Upper lobe of left lung (tissue), 6 donors: ENCODE data around the gene OPCML. TPM values are rescaled to one million over a fixed set of nuclear protein-coding genes. Genes with fewer than 3 reads are reported as not detected.

Source experiments
- ATAC-seq, 2 donors: fragments of 200-7000 bp; cut with Tn5 transposase; one replicate each; pipeline ENCODE4 v1.9.1; 2022; ENCODE audit warnings: mild to moderate bottlenecking in 2 of 2, moderate library complexity in 2 of 2; ENCODE audit not compliant: low FRiP score in 2 of 2
- DNase-seq, 2 donors: peaks; one replicate each; pipeline ENCODE4 v3.0.0-alpha.2; 2019 to 2020
- H3K27ac ChIP-seq, 4 donors: fragments of 200-600 bp; sonication (generic); one replicate each; pipeline ENCODE4 v1.5.1; 2016 to 2019
- H3K27me3 ChIP-seq, 4 donors: fragments of 200-600 bp; sonication (generic); one replicate each; pipeline ENCODE4 v1.5.1; 2017 to 2019
- H3K36me3 ChIP-seq, 4 donors: fragments of 200-600 bp; sonication (generic); one replicate each; pipeline ENCODE4 v1.5.1; 2016 to 2019
- H3K4me1 ChIP-seq, 4 donors: fragments of 200-600 bp; sonication (generic); one replicate each; pipeline ENCODE4 v1.5.1; 2018 to 2019
- H3K4me3 ChIP-seq, 4 donors: fragments of 200-600 bp; sonication (generic); one replicate each; pipeline ENCODE4 v1.5.1; 2017 to 2019; ENCODE audit warnings: mild to moderate bottlenecking in 2 of 4, moderate library complexity in 1 of 4
- H3K9me3 ChIP-seq, 4 donors: fragments of 200-600 bp; sonication (generic); one replicate each; pipeline ENCODE4 v1.5.1; 2018 to 2019
- CTCF ChIP-seq, 6 experiments: fragments of 450-650 bp in 4 of 6; fragments of 200-600 bp in 2 of 6; sonication (generic) in 2 of 6; IDR thresholded peaks; one replicate each; pipeline ENCODE4 v1.5.1; 2016 to 2019; ENCODE audit warnings: antibody characterized with exemption in 6 of 6
- EP300 ChIP-seq, 4 donors: sonication (generic); formaldehyde crosslinking; IDR thresholded peaks; one replicate each; pipeline ENCODE4 v1.5.1; 2017; ENCODE audit warnings: antibody characterized with exemption in 4 of 4, control low read depth in 2 of 4
- POLR2A ChIP-seq, 4 donors: fragments of 450-650 bp; IDR thresholded peaks; one replicate each; pipeline ENCODE4 v1.5.1; 2016 to 2017; ENCODE audit warnings: antibody characterized with exemption in 4 of 4, mild to moderate bottlenecking in 2 of 4
- POLR2AphosphoS5 ChIP-seq, 2 donors: sonication (generic); formaldehyde crosslinking; IDR thresholded peaks; one replicate each; pipeline ENCODE4 v1.5.1; 2017; ENCODE audit warnings: antibody characterized with exemption in 2 of 2
- WGBS, 2 donors: methylation state at CpG; one replicate each; pipeline ENCODE4 v1.1.5; 2017 to 2018; 5-methylcytosine and 5-hydroxymethylcytosine counted together
- total RNA-seq, 6 donors: library from RNA; depleted of rRNA in 4 of 6; stranded (reverse); fragments of >200 nt in 4 of 6; gene quantifications; one replicate each; pipeline versions ENCODE4 v1.1.0 to v1.2.1, GENCODE V29; 2016 to 2021
- donor health status: DM: no; HTN: no; CAD: no; lungs with moderate emphysema.
- donor health status: DM: no; HTN: yes; CAD: no; lungs with severe emphysema.

The OPCML gene
- total RNA-seq, 6 donors from 2014 or later = 0.10 TPM; not detected in 5

GRCh38 chr11:132779497-132779896, 752.8 kb downstream of the OPCML start:
- ATAC-seq (no peak), DNase-seq (no peak)
- Histone ChIP-seq H3K4me1 (no peaks in the 10 kb centered on the region), H3K27ac (no peak overlapping the region), H3K27me3 (no peaks in the 10 kb centered on the region), H3K4me3 (no peak overlapping the region), H3K36me3 (no peaks in the 10 kb centered on the region), H3K9me3 (no peaks in the 10 kb centered on the region)
- 46 to 53% methylated on average over 3 of the region's 3 CpGs for WGBS, 2 donors
- no peak for TF ChIP-seq CTCF (IDR thresholded peaks at IDR 0.05)
- TF ChIP-seq POLR2AphosphoS5 (IDR thresholded peaks at IDR 0.05) = no peak

DNA sequence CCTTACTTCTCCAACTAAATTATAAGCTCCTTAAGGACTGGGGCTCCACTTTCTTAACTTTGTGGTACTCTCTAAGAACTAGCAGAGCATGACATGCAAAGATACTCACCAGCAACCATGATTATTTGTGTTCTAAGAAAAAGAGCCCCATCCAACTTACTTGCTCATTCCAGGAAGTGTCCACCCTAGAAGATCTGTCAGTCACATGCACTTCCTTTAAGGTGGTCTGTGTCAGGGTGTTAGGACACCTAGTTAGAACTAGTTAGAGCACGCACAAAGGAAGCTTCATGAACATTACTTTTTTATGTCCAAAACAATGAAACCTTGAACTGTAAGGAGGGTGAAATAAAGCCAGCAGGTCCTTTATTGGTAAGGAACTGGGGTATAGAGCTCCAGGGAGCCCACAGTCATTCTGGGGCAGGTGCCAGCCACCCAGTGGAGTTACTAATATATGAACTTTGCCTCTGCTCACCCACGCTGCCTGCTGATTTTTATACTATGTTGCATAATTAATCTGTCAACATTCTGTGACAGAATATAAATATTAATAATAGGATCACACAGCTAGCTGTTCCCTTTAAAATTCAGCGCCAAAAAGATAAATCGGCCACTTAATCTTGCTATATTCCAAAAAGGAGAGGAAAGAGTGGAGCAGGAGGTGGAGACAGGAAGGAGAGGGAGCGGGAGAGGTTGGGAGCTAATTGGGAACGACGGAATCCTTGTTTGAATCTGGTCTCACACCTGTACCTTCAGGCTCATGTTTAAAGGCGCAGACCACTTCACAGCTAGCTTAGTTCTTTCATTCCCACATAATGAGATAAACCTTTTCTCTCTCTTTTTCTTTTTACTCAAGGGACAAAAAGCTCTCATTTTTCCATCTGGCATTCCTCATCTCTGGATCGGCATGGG, 755.0 kb downstream of the OPCML start:
- no peak for ATAC-seq

GRCh38 chr11:132773751-132774150, 758.5 kb downstream of the OPCML start:
- H3K27ac ChIP-seq = no peak overlapping the region
- ATAC-seq = no peak
- 62 to 78% methylated on average over 2 of the region's 2 CpGs for WGBS, 2 donors
- no peak for DNase-seq
- no peaks in the 10 kb centered on the region for H3K27me3 ChIP-seq
- TF ChIP-seq POLR2A (IDR thresholded peaks at IDR 0.05) = no peak
- no peak for TF ChIP-seq EP300 (IDR thresholded peaks at IDR 0.05)
- TF ChIP-seq POLR2AphosphoS5 (IDR thresholded peaks at IDR 0.05) = no peak
- no peak for TF ChIP-seq CTCF (IDR thresholded peaks at IDR 0.05)
- no peaks in the 10 kb centered on the region for H3K36me3 ChIP-seq
- H3K4me3 ChIP-seq = no peak overlapping the region
- no peaks in the 10 kb centered on the region for H3K9me3 ChIP-seq
- H3K4me1 ChIP-seq = no peaks in the 10 kb centered on the region

More for the DNA sequence above, 755.0 kb downstream of the OPCML start:
- no peak for DNase-seq
- WGBS, 2 donors = 72 to 73% methylated on average over 9 of the region's 9 CpGs
- no peak overlapping the region for H3K4me3 ChIP-seq
- no peaks in the 10 kb centered on the region for H3K9me3 ChIP-seq
- H3K27me3 ChIP-seq = no peaks in the 10 kb centered on the region
- H3K27ac ChIP-seq = no peak overlapping the region
- no peaks in the 10 kb centered on the region for H3K36me3 ChIP-seq
- H3K4me1 ChIP-seq = no peaks in the 10 kb centered on the region
- TF ChIP-seq EP300 (IDR thresholded peaks at IDR 0.05) = no peak
- no peak for TF ChIP-seq POLR2AphosphoS5 (IDR thresholded peaks at IDR 0.05)
- no peak for TF ChIP-seq CTCF (IDR thresholded peaks at IDR 0.05)
- no peak for TF ChIP-seq POLR2A (IDR thresholded peaks at IDR 0.05)

- no peaks in the 10 kb centered on the region for H3K4me1 ChIP-seq
- no peak overlapping the region for H3K27ac ChIP-seq
- no peaks in the 10 kb centered on the region for H3K36me3 ChIP-seq
- DNase-seq (no peak), ATAC-seq (no peak)
- WGBS, 2 donors = 55 to 62% methylated on average over 19 of the region's 19 CpGs
- TF ChIP-seq CTCF (IDR thresholded peaks at IDR 0.05) (no peak), EP300 (IDR thresholded peaks at IDR 0.05) (no peak), POLR2A (IDR thresholded peaks at IDR 0.05) (no peak), POLR2AphosphoS5 (IDR thresholded peaks at IDR 0.05) (no peak)
- no peak overlapping the region for H3K4me3 ChIP-seq
- no peaks in the 10 kb centered on the region for H3K27me3 ChIP-seq
- H3K9me3 ChIP-seq = no peaks in the 10 kb centered on the region
Measured at GRCh38 chr11:132772703-132773545, 759.4 kb downstream of the OPCML start.
